ENCODE data around the gene TEC. TPM values are rescaled to one million over a fixed set of nuclear protein-coding genes. Genes with fewer than 3 reads are reported as not detected.

The TEC gene
- total and polyA plus RNA-seq, 11 donors, result 1.1 to 4.5 (median 2.2) TPM

GRCh38 chr4:48093991-48094416 is 175.6 kb downstream of the TEC start:
- DNase-seq (no peak), ATAC-seq (no peak)
- H3K4me3 ChIP-seq, result no peak overlapping the region
- peaks cover 0 to 7% (median 0%) of the 10 kb centered on the region in 9 donors for H3K36me3 ChIP-seq
- no peak for TF ChIP-seq CTCF (IDR thresholded peaks at IDR 0.05)
- TF ChIP-seq POLR2A (IDR thresholded peaks at IDR 0.05), result no peak
- WGBS, 4 donors, result 42 to 66% (median 49%) methylated on average over 3 of the region's 3 CpGs
- H3K27me3 ChIP-seq, result peaks cover 0 to 7% (median 0%) of the 10 kb centered on the region in 9 donors
- no peak overlapping the region for H3K27ac ChIP-seq
- no peaks in the 10 kb centered on the region for H3K9me3 ChIP-seq
- no peaks in the 10 kb centered on the region for H3K4me1 ChIP-seq
- intact Hi-C loops (cut with DNase I), result no loop called here

- Histone ChIP-seq H3K27ac (no peak overlapping the region), H3K9me3 (no peaks in the 10 kb centered on the region), H3K4me1 (no peaks in the 10 kb centered on the region), H3K36me3 (peaks cover 0 to 7% (median 0%) of the 10 kb centered on the region in 9 donors), H3K27me3 (peaks cover 0 to 7% (median 0%) of the 10 kb centered on the region in 9 donors), H3K4me3 (no peak overlapping the region)
- DNase-seq (no peak), ATAC-seq (no peak)
- no peak for TF ChIP-seq POLR2A (IDR thresholded peaks at IDR 0.05)
- 65 to 67% (median 66%) methylated on average over 5 of the region's 5 CpGs for WGBS, 4 donors
- intact Hi-C loops (cut with DNase I), result no loop called here
Observed at GRCh38 chr4:48090621-48091020, 179.0 kb downstream of the TEC start.

GRCh38 chr4:48085821-48086589 is 183.6 kb downstream of the TEC start:
- intact Hi-C loops (cut with DNase I), result loop anchor here (2.0 to 10.0 kb wide), 9 partner anchors 69 to 421 kb away; partner anchors contain the start of genes CNGA1 (in 4 of the 10) and NIPAL1 (in 4 of the 10)

More at GRCh38 chr4:48085821-48086589, 183.6 kb downstream of the TEC start:
- H3K4me1 ChIP-seq, result no peaks in the 10 kb centered on the region
- DNase-seq (no peak), ATAC-seq (no peak)
- H3K9me3 ChIP-seq, result no peaks in the 10 kb centered on the region
- H3K36me3 ChIP-seq, result no peaks in the 10 kb centered on the region
- no peak for TF ChIP-seq CTCF (IDR thresholded peaks at IDR 0.05)
- no peak for TF ChIP-seq POLR2A (IDR thresholded peaks at IDR 0.05)
- WGBS, 4 donors, result 64 to 66% (median 65%) methylated on average over 8 of the region's 8 CpGs
- no peak overlapping the region for H3K27ac ChIP-seq
- no peak overlapping the region for H3K4me3 ChIP-seq
- H3K27me3 ChIP-seq, result no peaks in the 10 kb centered on the region

Other genes with a start within 250 kb of the TEC start
- gene TXK, start 135.6 kb downstream of the TEC start, total RNA-seq, result 1 to 10 TPM in 2 of 9 donors, under 1 TPM in 6, not detected in 1; 0.25 to 3.3 (median 0.63) TPM
- gene TXK, start 135.6 kb downstream of the TEC start, polyA plus RNA-seq, result under 1 TPM; 0.18 to 0.19 TPM
- gene SLAIN2, start 71.7 kb upstream of the TEC start, total RNA-seq, result 100 to 1,000 TPM; 106 to 178 (median 138) TPM
- 100 to 1,000 TPM in 1 of 2 donors, 10 to 100 TPM in 1; 26.0 to 107 TPM for gene SLAIN2, start 71.7 kb upstream of the TEC start, polyA plus RNA-seq
- under 1 TPM in 6 of 9 donors, not detected in 3; 0.16 to 0.45 (median 0.37) TPM for gene SLC10A4, start 213.5 kb upstream of the TEC start, total RNA-seq
- under 1 TPM in 1 of 2 donors, not detected in 1; 0.15 TPM for gene SLC10A4, start 213.5 kb upstream of the TEC start, polyA plus RNA-seq
- not detected for gene ZAR1, start 220.4 kb upstream of the TEC start, total RNA-seq
- not detected for gene ZAR1, start 220.4 kb upstream of the TEC start, polyA plus RNA-seq